HUES48 (cell line): ENCODE data around the gene HDAC11.

Experiments
- H3K27ac ChIP-seq: one replicate; pipeline ENCODE4 v1.7.0; 2013; ENCODE audit warnings: low read depth, low read length, inconsistent platforms
- H3K27me3 ChIP-seq: 2 replicates; pipeline ENCODE4 v1.6.1; 2013; ENCODE audit warnings: mild to moderate bottlenecking, low read length; ENCODE audit not compliant: control insufficient read depth, insufficient read depth
- H3K36me3 ChIP-seq: 2 replicates; pipeline ENCODE4 v1.6.1; 2013; ENCODE audit warnings: low read length; ENCODE audit not compliant: control insufficient read depth, insufficient read depth
- H3K4me1 ChIP-seq: 2 replicates; pipeline ENCODE4 v1.6.1; 2013; ENCODE audit warnings: mild to moderate bottlenecking, low read length; ENCODE audit not compliant: control insufficient read depth, insufficient read depth
- H3K4me3 ChIP-seq: 2 replicates; pipeline ENCODE4 v1.5.1; 2013; ENCODE audit warnings: mild to moderate bottlenecking, low read depth, low read length
- H3K9ac ChIP-seq: 2 replicates; pipeline ENCODE4 v1.6.1; 2013; ENCODE audit warnings: mild to moderate bottlenecking, low read depth, low read length, moderate library complexity
- H3K9me3 ChIP-seq: 2 replicates; pipeline ENCODE4 v1.6.1; 2013; ENCODE audit warnings: low read length; ENCODE audit not compliant: control insufficient read depth, insufficient read depth

The HDAC11 gene

DNA sequence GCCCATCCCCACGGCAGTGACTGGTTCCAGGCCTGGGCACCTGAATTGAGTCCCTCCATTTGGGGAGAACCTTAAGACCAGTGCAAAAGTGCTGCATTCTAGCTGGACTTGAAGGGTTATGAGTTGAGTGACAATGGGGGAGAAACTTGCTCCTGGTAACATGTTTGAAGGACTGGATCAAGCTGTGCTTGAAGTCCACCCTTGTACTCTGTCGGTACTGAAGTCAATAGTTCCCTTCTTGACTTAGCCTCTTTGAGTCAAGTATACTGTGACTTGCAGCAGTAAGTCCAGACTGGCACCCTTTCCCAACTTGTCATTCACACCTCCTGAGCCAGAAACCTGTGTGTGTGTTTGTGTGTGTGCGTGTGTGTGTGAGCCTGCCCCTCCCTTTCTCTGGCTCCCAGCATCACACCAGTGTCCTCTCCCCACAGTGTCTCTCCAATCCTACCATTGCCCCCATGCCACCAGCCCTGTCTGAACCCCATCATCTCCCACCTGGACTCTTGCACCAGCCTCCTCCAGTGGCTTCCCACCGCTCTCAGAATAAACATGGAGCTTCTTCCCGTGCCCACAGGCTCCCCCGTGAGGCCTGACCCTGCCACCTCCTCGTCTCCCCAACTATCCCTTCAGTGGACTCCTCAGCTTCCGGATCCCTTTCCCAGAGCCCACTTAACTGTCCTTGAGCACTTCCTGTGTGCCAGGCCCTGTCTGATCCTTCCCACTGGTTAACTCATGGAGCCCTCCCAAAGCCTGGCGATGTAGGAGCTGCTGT lies 58.6 kb downstream of the HDAC11 start:
- H3K4me1 ChIP-seq = 0 out of 2 replicates have a peak, but pooled peaks cover 3% of the 10 kb centered on the region
- H3K36me3 ChIP-seq = no peaks in the 10 kb centered on the region
- no peak overlapping the region for H3K27ac ChIP-seq
- H3K9me3 ChIP-seq = no peaks in the 10 kb centered on the region
- H3K9ac ChIP-seq = no peak overlapping the region
- no peak overlapping the region for H3K4me3 ChIP-seq
- H3K27me3 ChIP-seq = no peaks in the 10 kb centered on the region

DNA sequence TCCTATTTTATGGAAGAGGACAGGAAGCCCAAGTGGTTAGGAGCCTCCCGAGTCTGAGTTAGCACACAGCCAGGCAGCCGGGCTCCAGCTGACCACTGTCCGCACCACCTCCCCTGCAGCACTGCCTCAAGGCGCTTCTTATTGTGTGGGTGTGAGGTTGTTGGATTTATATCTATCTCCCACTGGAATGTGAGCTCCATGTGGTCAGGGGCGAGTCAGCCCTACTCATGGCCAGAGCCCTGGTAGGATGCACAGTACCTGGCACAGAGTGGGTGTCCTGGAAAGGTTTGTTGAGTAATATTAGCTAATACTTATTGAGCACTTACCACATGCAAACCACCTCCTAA lies 59.2 kb downstream of the HDAC11 start:
- no peak overlapping the region for H3K27ac ChIP-seq
- no peaks in the 10 kb centered on the region for H3K27me3 ChIP-seq
- H3K4me1 ChIP-seq = 0 out of 2 replicates have a peak, but pooled peaks cover 3% of the 10 kb centered on the region

DNA sequence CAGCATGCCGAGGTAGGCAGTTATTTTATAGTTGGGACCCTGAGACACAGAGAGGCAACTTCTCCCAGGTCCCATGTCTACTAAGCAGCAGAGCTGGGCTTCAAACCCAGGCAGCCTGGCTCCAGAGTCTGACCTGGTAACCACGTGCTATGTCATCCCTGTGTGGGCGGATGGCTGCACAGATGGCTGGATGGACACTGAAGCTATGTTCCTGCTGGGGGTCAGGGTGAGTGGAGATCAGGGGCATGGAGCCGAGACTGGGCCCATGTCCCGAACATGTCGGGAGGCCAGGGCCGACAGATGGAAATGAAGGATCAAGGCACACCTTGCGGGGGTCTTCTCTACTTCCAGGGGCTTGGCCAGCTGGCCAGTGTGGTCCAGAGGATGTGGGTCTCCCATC lies 59.6 kb downstream of the HDAC11 start:
- Histone ChIP-seq H3K36me3 (no peaks in the 10 kb centered on the region), H3K27ac (no peak overlapping the region), H3K4me1 (0 out of 2 replicates have a peak, but pooled peaks cover 3% of the 10 kb centered on the region), H3K27me3 (no peaks in the 10 kb centered on the region), H3K9ac (no peak overlapping the region), H3K9me3 (no peaks in the 10 kb centered on the region), H3K4me3 (no peak overlapping the region)

More for the DNA sequence above, 59.2 kb downstream of the HDAC11 start:
- Histone ChIP-seq H3K9ac (no peak overlapping the region), H3K4me3 (no peak overlapping the region), H3K9me3 (no peaks in the 10 kb centered on the region), H3K36me3 (no peaks in the 10 kb centered on the region)

DNA sequence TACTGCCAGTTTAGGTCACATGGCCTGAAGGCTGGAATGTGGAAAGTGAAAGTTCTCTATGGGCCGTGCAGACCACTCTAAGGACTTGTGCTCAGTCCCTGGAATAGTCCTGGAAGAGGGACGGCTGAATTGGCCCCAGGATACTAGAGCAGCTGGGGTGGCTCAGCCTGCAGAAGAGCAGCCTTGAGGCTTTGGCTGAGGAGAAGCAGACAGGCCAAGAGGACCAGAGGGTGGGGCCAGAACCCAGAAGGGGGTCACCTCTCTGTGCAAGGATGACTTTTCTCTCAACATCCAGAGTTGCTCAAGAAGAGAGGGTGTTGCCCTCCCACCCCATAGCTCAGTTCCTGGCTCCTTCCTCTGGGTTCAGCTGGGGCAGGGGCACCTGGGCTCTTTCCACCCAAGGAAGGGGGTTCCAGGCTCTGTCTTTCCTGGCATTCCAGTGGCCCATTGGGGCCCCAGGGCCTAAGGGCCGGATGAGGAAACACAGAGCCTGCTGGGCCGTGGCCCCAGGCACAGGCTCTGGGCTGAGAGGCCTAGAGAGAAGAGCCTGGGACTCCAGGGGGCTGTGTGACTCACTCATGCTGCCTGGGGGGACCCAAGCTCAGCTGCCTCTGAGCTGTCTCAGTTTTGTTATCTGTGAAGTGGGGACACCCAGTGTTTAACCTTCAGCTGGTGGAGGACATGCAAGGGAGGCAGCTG lies 60.3 kb downstream of the HDAC11 start:
- Histone ChIP-seq H3K4me3 (no peak overlapping the region), H3K9me3 (no peaks in the 10 kb centered on the region), H3K4me1 (0 out of 2 replicates have a peak, but pooled peaks cover 3% of the 10 kb centered on the region), H3K27me3 (no peaks in the 10 kb centered on the region), H3K27ac (no peak overlapping the region), H3K36me3 (no peaks in the 10 kb centered on the region), H3K9ac (no peak overlapping the region)

DNA sequence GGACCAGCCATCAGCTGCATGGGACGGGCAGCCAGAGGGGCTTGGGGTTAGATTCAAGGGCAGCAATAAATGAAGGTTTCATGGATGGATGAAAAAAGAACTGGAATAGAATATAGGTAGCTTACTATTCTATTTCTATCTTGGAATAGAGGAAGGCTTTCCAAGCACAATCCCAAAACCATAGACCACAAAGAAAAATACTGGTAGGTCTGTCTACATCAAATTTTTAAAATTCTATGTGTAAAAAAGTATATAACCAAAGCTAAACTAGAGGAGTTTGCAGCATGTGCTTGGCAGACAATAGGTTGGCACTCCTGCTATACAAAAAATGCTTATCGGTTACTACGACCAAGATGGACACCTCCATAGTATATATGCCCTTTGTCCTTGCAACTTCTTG lies 61.6 kb downstream of the HDAC11 start:
- Histone ChIP-seq H3K27ac (no peak overlapping the region), H3K4me3 (no peak overlapping the region), H3K4me1 (0 out of 2 replicates have a peak, but pooled peaks cover under 1% of the 10 kb centered on the region), H3K36me3 (no peaks in the 10 kb centered on the region), H3K9me3 (no peaks in the 10 kb centered on the region), H3K27me3 (no peaks in the 10 kb centered on the region), H3K9ac (no peak overlapping the region)

DNA sequence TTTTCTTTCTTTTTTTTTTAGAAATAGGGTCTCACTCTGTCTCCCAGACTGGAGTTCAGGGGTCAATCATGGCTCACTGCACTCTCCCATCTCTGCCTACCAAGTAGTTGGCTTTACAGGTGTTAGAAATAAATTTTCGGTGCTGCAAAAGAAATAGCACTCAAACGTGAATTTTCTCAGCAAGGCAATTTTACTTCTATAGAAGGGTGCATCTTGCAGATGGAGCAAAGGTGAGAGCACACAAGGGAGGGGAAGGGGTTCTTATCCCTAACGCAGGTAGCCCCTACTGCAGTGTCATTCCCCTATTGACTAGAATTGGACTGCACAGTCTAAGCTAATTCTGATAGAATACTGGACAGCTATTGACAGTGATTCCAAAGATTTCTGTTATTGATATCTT lies 62.0 kb downstream of the HDAC11 start:
- no peak overlapping the region for H3K4me3 ChIP-seq
- H3K36me3 ChIP-seq = no peaks in the 10 kb centered on the region
- H3K27me3 ChIP-seq = no peaks in the 10 kb centered on the region
- H3K4me1 ChIP-seq = no peaks in the 10 kb centered on the region
- H3K9ac ChIP-seq = no peak overlapping the region
- no peak overlapping the region for H3K27ac ChIP-seq
- no peaks in the 10 kb centered on the region for H3K9me3 ChIP-seq

DNA sequence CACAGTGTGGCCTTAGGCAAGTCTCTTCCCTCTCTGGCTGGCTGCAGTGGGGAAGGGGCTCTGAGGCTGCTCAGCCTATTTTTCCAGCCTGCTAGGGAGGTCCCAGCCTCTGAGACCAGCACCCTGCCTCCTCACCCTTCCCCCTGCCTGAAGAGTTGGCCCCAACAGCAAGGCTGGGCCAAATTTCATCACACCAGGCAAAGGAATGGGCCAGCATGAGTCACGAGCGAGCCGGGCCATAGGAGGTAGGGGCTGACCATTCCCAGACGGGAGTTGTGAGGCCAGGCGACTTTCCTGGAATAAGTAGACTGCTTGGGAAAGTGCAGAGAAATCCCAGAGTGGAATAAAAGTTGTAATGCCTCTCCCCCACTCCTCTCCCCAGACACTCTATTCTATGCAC lies 63.1 kb downstream of the HDAC11 start:
- no peak overlapping the region for H3K27ac ChIP-seq

DNA sequence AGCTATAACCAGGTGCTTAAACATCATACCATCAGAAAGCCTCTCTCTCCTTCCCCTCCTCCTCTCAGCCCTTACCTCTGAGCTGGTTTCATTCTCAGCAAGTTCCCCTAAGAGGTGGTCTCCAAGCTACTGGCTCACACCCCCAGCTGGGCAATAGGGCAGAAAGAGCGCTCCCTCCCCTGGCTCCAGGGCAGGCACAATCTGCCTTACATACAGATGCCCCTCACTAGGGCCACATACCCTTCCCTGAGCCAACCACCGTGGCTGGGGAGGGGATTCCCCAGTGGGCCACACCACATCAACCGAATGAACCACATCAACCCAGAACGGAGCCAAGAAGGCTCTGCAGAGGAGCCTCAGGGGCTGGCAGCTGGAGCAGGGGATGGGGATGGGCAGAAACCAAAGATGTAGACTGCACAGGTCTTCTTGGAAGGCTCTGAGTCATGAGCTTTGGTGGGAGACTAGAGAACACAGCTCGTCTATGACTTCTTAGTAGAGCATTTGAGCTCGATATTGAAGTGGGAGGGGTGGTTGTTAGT lies 64.3 kb downstream of the HDAC11 start:
- H3K36me3 ChIP-seq = no peaks in the 10 kb centered on the region
- no peak overlapping the region for H3K4me3 ChIP-seq
- H3K9ac ChIP-seq = no peak overlapping the region
- H3K9me3 ChIP-seq = no peaks in the 10 kb centered on the region
- peaks cover 10% of the 10 kb centered on the region; the same call in 1 of the 2 replicates for H3K27me3 ChIP-seq
- H3K4me1 ChIP-seq = peaks cover 11% of the 10 kb centered on the region; the same call in 1 of the 2 replicates
- no peak overlapping the region for H3K27ac ChIP-seq

More for the DNA sequence above, 63.1 kb downstream of the HDAC11 start:
- H3K9ac ChIP-seq = no peak overlapping the region
- peaks cover 2% of the 10 kb centered on the region; the same call in 1 of the 2 replicates for H3K27me3 ChIP-seq
- H3K4me1 ChIP-seq = peaks cover 6% of the 10 kb centered on the region; the same call in 1 of the 2 replicates
- no peaks in the 10 kb centered on the region for H3K9me3 ChIP-seq
- no peaks in the 10 kb centered on the region for H3K36me3 ChIP-seq
- no peak overlapping the region for H3K4me3 ChIP-seq

DNA sequence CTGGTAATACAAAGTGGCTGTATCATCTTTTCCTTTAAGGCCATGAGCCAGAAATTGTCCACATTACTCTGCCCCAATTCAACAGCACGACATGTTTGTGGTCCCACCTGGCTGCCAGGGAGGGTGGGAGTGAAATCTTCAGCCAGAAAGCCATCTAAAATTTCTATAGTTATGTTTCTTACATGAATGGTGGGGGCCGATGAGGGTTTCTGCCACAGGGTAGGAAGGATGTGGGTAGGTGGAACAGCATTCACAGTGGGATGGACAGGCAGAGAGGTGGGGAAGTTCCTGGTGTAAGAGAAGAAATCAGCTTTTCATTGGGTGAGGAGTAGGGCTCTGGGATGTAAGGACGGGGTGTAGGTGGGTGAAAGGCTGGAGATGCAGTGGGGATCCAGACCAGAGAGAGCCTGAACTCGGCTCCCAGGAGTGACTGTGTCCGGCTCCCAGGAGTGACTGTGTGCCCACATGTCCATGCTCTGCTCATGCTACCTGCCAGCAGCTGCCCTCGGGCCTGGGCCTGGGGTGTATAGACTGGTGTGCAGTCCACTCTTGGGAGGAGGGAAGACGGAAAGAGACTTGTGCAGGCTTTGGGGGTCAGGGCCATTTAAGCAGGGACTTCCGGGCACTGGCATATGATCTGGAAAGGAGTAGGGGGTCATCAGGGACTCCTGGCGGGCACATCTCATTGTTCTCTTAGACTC lies 65.0 kb downstream of the HDAC11 start:
- no peak overlapping the region for H3K9ac ChIP-seq
- H3K36me3 ChIP-seq = no peaks in the 10 kb centered on the region
- peaks cover 18% of the 10 kb centered on the region for H3K27me3 ChIP-seq
- H3K4me1 ChIP-seq = peaks cover 11% of the 10 kb centered on the region; the same call in 1 of the 2 replicates
- no peak overlapping the region for H3K4me3 ChIP-seq
- H3K9me3 ChIP-seq = no peaks in the 10 kb centered on the region
- no peak overlapping the region for H3K27ac ChIP-seq

DNA sequence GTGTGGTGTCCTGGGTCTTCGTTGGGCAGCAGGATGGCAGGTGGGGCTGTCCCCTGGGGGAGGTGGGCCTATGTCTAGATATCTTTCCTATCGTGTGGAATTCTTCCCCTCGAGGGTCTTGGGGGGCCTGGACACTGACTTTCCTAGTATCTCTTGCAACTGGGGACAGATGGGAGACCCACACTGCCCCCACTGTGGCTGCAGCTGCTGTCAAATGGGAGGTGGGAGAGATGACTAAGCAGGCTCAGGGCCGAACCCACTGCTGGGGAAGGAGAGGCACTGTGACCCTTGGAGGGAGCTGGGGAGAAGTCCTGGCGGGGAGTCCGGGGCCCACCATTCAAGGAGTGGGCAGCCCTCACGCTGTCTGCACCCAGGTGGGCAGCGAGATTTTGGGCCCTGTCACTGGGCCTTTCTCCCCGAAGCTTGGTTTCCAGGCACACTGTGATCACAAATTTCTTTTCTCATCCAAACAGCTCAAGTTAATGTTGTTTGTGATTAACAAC lies 65.9 kb downstream of the HDAC11 start:
- Histone ChIP-seq H3K9me3 (no peaks in the 10 kb centered on the region), H3K4me1 (peaks cover 11% of the 10 kb centered on the region; the same call in 1 of the 2 replicates), H3K9ac (no peak overlapping the region), H3K27ac (peak overlapping the region; percentile 43), H3K36me3 (no peaks in the 10 kb centered on the region), H3K4me3 (no peak overlapping the region), H3K27me3 (peaks cover 20% of the 10 kb centered on the region)
